OCI-LY7 (cell line): ENCODE data around the gene GLIS2. TPM values are rescaled to one million over a fixed set of nuclear protein-coding genes. Genes with fewer than 3 reads are reported as not detected.

ENCODE experiments used
- BruUV-seq: library from RNA; stranded (reverse); fragments of 400-500 nt; replicated peaks from 2 replicates; lab custom pipeline; 2021; lab: Mats Ljungman, UMichigan
- CTCF ChIA-PET: fragments of 300-600 bp; sonication (Branson Sonifier 250); formaldehyde crosslinking; loops from one replicate; lab custom pipeline; 2022; ENCODE audit warnings: antibody characterized with exemption; ENCODE audit not compliant: unreplicated experiment; lab: Charles Lee
- POLR2A ChIA-PET: fragments of 300-600 bp; sonication (Branson Sonifier 250); formaldehyde crosslinking; loops from one replicate; lab custom pipeline; 2022; ENCODE audit warnings: antibody characterized with exemption; lab: Charles Lee
- DNase-seq: peaks from one replicate; pipeline ENCODE4 v3.0.0-alpha.2; 2015; ENCODE audit warnings: low spot score
- H2AFZ ChIP-seq: fragments of 200-600 bp; sonication (generic), shearing (Covaris generic); 2 replicates; pipeline ENCODE4 v1.6.1; 2014; ENCODE audit warnings: mild to moderate bottlenecking, antibody characterized with exemption, low read length, moderate library complexity
- H3K27ac ChIP-seq: fragments of 200-600 bp; sonication (generic); 2 replicates; pipeline ENCODE4 v1.5.1; 2014; ENCODE audit warnings: mixed run types, low read depth, mild to moderate bottlenecking, moderate library complexity, low read length, inconsistent platforms; ENCODE audit not compliant: poor library complexity, severe bottlenecking
- H3K36me3 ChIP-seq: fragments of 200-600 bp; sonication (generic); 2 replicates; pipeline ENCODE4 v1.6.1; 2014; ENCODE audit warnings: mild to moderate bottlenecking, antibody characterized with exemption, low read length, moderate library complexity, mixed read lengths; ENCODE audit not compliant: insufficient read depth
- H3K4me1 ChIP-seq: fragments of 200-600 bp; sonication (generic); 2 replicates; pipeline ENCODE4 v1.5.1; 2014; ENCODE audit warnings: mild to moderate bottlenecking, low read length; ENCODE audit not compliant: insufficient read depth, poor library complexity, severe bottlenecking
- H3K4me2 ChIP-seq: fragments of 200-600 bp; sonication (generic); 2 replicates; pipeline ENCODE4 v1.6.1; 2014; ENCODE audit warnings: mild to moderate bottlenecking, low read length
- H3K4me3 ChIP-seq: fragments of 200-600 bp; sonication (generic); 2 replicates; pipeline ENCODE4 v1.5.1; 2014; ENCODE audit warnings: mild to moderate bottlenecking, low read depth, low read length; ENCODE audit not compliant: poor library complexity, severe bottlenecking
- H3K79me2 ChIP-seq: fragments of 200-600 bp; sonication (generic); 2 replicates; pipeline ENCODE4 v1.6.1; 2016; ENCODE audit warnings: low read depth, mild to moderate bottlenecking, low read length, moderate library complexity, mixed read lengths; ENCODE audit not compliant: insufficient read depth
- H3K9me2 ChIP-seq: fragments of 200-600 bp; sonication (generic); 2 replicates; pipeline ENCODE4 v1.6.1; 2016; ENCODE audit warnings: mild to moderate bottlenecking, low read length, mixed read lengths; ENCODE audit not compliant: insufficient read depth
- H3K9me3 ChIP-seq: fragments of 200-600 bp; sonication (generic); 2 replicates; pipeline ENCODE4 v1.6.1; 2014; ENCODE audit warnings: mild to moderate bottlenecking, mixed run types, low read length, mixed read lengths
- H4K20me1 ChIP-seq: fragments of 200-600 bp; sonication (generic); 2 replicates; pipeline ENCODE4 v1.6.1; 2014; ENCODE audit warnings: mild to moderate bottlenecking, antibody characterized with exemption, low read length, moderate library complexity, mixed read lengths; ENCODE audit not compliant: insufficient read depth
- EZH2phosphoT487 ChIP-seq: fragments of 200-600 bp; sonication (generic); IDR thresholded peaks from 2 replicates; pipeline ENCODE4 v1.6.1; 2018; ENCODE audit warnings: low read depth, borderline replicate concordance, mild to moderate bottlenecking, mixed run types, antibody characterized with exemption, low read length, moderate library complexity, mixed read lengths
- intact Hi-C: fragments of 100-400 bp; cut with micrococcal nuclease; formaldehyde crosslinking; loops from one replicate; pipeline ENCODE4 v1.10.0; 2022; ENCODE audit not compliant: unreplicated experiment
- total RNA-seq, 2 experiments: library from RNA; depleted of rRNA in 1 of 2; stranded (reverse); fragments of >200 nt in 1 of 2; shearing (Covaris generic) in 1 of 2; gene quantifications; 2 replicates each; pipeline ENCODE4 v1.2.3, GENCODE V29; 2014 to 2022
- TF ChIP-seq, protein P1 (sequence below): fragments of 200-600 bp; sonication (generic); conservative IDR thresholded peaks from 2 replicates; pipeline ENCODE4 v1.5.1; 2014; ENCODE audit warnings: mild to moderate bottlenecking, antibody characterized with exemption, low read length, moderate library complexity, mixed read lengths

The GLIS2 gene
- total RNA-seq, 2 experiments from 2014 or later = 0.08 TPM; not detected in 1

DNA sequence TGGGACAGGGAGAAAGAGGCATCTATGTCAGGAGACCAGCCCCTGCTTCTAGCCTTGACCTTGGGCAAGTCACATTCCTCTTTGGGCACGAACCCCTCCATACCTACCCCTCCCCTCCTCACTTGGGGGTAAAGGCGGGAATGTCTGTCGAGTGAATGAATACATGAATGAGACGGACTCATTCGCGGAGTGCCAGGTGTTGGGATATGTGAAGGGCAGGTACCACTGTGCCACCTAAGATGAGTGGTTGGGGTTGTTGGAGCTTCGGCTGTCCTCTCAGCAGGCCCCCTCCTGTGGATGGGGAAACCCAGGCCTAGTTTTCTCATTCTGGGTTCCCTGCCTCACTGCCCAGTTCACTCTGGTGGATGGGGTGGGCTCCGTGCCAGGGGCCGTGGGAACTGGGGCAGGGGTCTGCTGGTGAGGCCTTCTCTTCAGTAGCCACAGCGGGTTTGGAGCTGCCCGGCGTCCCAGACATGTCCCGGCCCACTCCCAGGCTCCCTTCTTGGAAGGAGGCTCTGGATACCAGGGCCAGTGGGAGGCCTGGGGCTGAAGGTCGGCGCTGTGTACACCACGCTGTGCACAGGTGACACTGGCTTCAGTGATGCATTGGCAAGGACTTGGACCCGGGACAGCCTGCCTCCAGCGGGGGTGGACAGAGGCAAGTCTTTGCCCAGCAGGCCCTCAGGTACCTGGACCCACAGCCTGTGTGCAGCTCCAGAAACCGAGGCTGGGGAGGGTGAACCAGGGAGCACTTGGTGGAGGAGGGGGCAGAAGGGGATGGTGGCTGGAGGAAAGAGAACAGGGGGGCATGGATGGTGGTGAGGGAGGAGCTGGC is 5.6 kb downstream of the GLIS2 start:
- no peaks in the 10 kb centered on the region for H3K9me2 ChIP-seq
- H3K4me2 ChIP-seq = no peak overlapping the region
- peaks cover 5% of the 10 kb centered on the region for H3K4me1 ChIP-seq
- H2AFZ ChIP-seq = no peak overlapping the region
- POLR2A ChIA-PET = no interaction called here
- intact Hi-C loops = no loop called here
- H3K36me3 ChIP-seq = no peaks in the 10 kb centered on the region
- TF ChIP-seq EZH2phosphoT487 = no peak
- TF ChIP-seq, protein P1, sequence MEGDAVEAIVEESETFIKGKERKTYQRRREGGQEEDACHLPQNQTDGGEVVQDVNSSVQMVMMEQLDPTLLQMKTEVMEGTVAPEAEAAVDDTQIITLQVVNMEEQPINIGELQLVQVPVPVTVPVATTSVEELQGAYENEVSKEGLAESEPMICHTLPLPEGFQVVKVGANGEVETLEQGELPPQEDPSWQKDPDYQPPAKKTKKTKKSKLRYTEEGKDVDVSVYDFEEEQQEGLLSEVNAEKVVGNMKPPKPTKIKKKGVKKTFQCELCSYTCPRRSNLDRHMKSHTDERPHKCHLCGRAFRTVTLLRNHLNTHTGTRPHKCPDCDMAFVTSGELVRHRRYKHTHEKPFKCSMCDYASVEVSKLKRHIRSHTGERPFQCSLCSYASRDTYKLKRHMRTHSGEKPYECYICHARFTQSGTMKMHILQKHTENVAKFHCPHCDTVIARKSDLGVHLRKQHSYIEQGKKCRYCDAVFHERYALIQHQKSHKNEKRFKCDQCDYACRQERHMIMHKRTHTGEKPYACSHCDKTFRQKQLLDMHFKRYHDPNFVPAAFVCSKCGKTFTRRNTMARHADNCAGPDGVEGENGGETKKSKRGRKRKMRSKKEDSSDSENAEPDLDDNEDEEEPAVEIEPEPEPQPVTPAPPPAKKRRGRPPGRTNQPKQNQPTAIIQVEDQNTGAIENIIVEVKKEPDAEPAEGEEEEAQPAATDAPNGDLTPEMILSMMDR = no peak
- no peaks in the 10 kb centered on the region for H3K9me3 ChIP-seq
- no peak overlapping the region for H3K4me3 ChIP-seq
- DNase-seq = no peak
- CTCF ChIA-PET = interaction anchor here (0.7 kb wide), 1 partner anchor 150 kb away, joined by 4 read pairs; no protein-coding TSS in a partner anchor
- no peaks in the 10 kb centered on the region for H4K20me1 ChIP-seq
- no peak overlapping the region for H3K27ac ChIP-seq
- no TSS peak for BruUV-seq
- H3K79me2 ChIP-seq = no peaks in the 10 kb centered on the region

DNA sequence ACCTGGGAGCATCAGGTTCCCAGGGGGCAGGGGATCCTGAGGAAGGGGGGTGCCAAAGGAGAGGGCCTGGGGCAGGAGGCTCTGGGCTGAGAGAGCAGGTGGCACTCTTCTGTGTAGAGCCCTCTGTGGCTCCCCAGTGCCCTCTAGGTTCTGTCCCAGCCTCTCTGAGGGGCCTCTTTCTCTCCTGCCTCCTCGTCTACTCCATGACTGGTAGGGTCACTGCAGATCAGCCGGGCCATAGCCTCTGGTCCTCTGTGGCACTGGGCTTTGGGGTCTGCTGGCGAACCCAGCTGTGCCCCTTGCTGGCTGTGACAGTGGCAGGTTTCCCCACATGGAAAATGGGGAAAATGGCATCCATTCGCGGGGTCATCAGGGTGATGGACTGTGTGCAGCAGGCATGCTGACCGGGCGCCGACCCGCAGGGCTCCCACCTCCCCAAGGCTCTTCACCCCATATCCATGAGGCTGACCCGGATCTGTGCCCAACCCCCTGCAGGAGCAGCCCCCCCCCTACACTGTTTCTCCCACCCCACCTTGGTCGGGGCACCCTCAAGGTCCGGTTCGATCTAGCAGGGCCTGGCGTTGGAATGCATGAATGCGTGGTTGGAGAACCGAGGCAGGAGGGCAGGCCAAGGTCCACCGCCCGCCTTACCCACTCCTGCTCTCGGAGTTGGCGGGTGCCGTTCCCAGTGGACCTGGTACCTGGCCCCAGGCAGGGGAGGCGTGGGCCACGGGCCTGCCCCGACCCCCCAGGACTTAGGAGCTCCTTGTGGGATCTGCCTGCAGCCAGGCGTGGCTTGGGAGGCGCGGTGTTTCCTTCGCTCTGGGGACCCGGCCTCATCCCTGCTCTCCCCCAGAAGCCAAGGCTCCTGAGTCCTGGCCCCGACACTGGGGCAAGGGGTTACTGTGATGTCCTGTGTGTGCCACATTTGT is 6.5 kb downstream of the GLIS2 start:
- intact Hi-C loops = no loop called here

More for the DNA sequence above, 6.5 kb downstream of the GLIS2 start:
- no peak overlapping the region for H2AFZ ChIP-seq
- no peaks in the 10 kb centered on the region for H3K9me2 ChIP-seq
- H3K9me3 ChIP-seq = no peaks in the 10 kb centered on the region
- CTCF ChIA-PET = interaction anchor here (0.7 kb wide), 1 partner anchor 151 kb away, joined by 4 read pairs; no protein-coding TSS in a partner anchor
- H3K27ac ChIP-seq = no peak overlapping the region
- no peaks in the 10 kb centered on the region for H3K79me2 ChIP-seq
- no peak for TF ChIP-seq EZH2phosphoT487
- TF ChIP-seq, protein P1 = no peak
- no peaks in the 10 kb centered on the region for H3K36me3 ChIP-seq
- no peaks in the 10 kb centered on the region for H4K20me1 ChIP-seq
- no peak overlapping the region for H3K4me3 ChIP-seq
- no TSS peak for BruUV-seq
- no peak overlapping the region for H3K4me2 ChIP-seq
- POLR2A ChIA-PET = interaction anchor here (0.6 kb wide), 1 partner anchor 32 kb away, joined by 4 read pairs; no protein-coding TSS in a partner anchor
- DNase-seq = no peak
- peaks cover 5% of the 10 kb centered on the region for H3K4me1 ChIP-seq
